SJCRH30 (cell line): ENCODE measurements around the gene BLTP2. TPM values are rescaled to one million over a fixed set of nuclear protein-coding genes. Genes with fewer than 3 reads are reported as not detected.
"Not testable (repeated sequence)": the region's sequence is repeated elsewhere in the genome, so short reads cannot be mapped to it uniquely, and the experiment has no call there.

ENCODE experiments used
- DNase-seq, 2 experiments: peaks; one replicate each; pipeline ENCODE4 v3.0.0-alpha.2; 2015 to 2020
- H3K27ac ChIP-seq: fragments of 250-450 bp; sonication (Bioruptor Pico); 2 replicates; pipeline ENCODE4 v1.5.1; 2020; ENCODE audit warnings: mild to moderate bottlenecking, moderate library complexity
- H3K27me3 ChIP-seq: fragments of 250-450 bp; sonication (Bioruptor Pico); 2 replicates; pipeline ENCODE4 v1.5.1; 2020; ENCODE audit warnings: mild to moderate bottlenecking, moderate library complexity
- H3K36me3 ChIP-seq: fragments of 250-450 bp; sonication (Bioruptor Pico); 2 replicates; pipeline ENCODE4 v1.5.1; 2020; ENCODE audit warnings: mild to moderate bottlenecking, moderate library complexity
- H3K4me1 ChIP-seq: fragments of 250-450 bp; sonication (Bioruptor Pico); 2 replicates; pipeline ENCODE4 v1.5.1; 2020; ENCODE audit warnings: mild to moderate bottlenecking, moderate library complexity
- H3K4me3 ChIP-seq: fragments of 250-450 bp; sonication (Bioruptor Pico); 2 replicates; pipeline ENCODE4 v1.5.1; 2020; ENCODE audit warnings: mild to moderate bottlenecking, moderate library complexity
- H3K9me3 ChIP-seq: fragments of 250-450 bp; sonication (Bioruptor Pico); replicated peaks from 2 replicates; pipeline ENCODE4 v1.5.1; 2020; ENCODE audit warnings: mild to moderate bottlenecking, moderate library complexity
- total RNA-seq: library from RNA; depleted of rRNA; stranded (reverse); fragments of >200 nt; shearing (Covaris generic); gene quantifications from 2 replicates; pipeline ENCODE4 v1.2.3, GENCODE V29; 2014

The BLTP2 gene
- total RNA-seq, 1 experiment from 2014 or later = 120 TPM

DNA sequence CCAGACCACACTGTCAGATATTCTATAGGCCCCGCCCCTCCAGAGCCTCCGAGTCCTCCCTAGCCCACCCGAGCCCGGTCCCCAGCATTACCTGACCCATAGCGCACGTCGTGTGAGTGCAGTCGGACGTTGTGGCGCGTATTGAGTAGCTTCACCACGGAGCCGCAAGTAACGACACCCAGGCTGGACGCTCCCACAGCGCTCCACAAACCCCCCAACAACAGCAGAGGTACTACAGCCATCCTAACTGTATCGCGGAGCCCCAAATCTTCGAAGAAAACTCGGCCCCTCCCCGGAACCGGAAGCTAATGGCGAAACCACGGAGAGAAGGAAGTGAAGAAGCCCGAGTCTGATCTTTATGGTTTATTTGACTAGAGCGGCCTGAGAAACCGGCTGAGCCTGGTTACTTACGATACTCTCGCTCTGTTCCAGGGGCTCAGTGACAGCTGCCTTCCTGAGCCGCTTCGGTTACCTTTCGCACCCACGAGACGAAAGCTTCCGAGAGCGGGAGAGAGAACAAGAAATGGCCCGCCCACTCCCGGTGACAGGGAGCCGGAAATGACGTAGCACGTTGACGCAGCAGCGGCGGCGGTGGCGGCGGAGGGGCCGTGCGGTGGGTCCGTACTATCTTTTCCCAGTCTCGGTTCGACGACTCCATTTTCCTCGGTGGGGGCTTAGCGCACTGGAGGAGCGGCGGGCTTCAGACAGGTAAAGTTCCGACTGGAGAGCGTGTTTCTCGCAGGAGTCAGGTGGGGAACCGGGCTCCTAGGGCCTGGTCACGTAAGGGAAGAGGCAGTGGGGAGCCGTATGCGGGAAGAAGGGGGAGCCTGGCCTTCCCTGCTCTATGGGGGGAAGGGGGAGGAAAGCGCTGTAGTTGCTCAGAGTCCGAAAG lies 16.9 kb upstream of the BLTP2 start, which contains the start of the genes SDF2 and SUPT6H:
TSS of gene SDF2 (minus strand) at position 272 of the 892 bp plus-strand sequence. CDS start at position 242, 30 bp downstream.
TSS of gene SUPT6H (plus strand) at position 571 of the 892 bp plus-strand sequence. CDS start 11,197 bp downstream, outside the sequence.
- Histone ChIP-seq H3K36me3 (peaks cover 37% of the 10 kb centered on the region), H3K4me1 (peaks cover 7% of the 10 kb centered on the region), H3K9me3 (0 out of 2 replicates have a peak, but pooled peaks cover 4% of the 10 kb centered on the region), H3K27ac (peak within 1 kb of the TSS; percentile 76), H3K27me3 (no peaks in the 10 kb centered on the region), H3K4me3 (peak within 1 kb of the TSS; percentile 89)
- DNase-seq = peak; percentile 92 to 95

DNA sequence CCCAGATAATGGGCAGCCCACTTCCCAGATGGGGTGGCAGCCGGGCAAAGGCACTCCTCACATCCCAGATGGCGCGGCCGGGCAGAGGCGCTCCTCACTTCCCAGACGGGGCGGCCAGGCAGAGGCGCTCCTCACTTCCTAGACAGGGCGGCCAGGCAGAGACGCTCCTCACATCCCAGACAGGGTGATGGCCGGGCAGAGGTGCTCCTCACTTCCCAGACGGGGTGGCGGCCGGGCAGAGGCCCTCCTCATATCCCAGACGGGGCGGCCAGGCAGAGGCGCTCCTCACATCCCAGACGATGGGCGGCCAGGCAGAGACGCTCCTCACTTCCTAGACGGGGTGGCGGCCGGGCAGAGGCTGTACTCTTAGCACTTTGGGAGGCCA lies 14.5 kb upstream of the BLTP2 start:
- not testable (repeated sequence) for H3K27ac ChIP-seq, H3K9me3 ChIP-seq, H3K27me3 ChIP-seq, H3K4me3 ChIP-seq, H3K4me1 ChIP-seq, DNase-seq
- peaks cover 26% of the 10 kb centered on the region for H3K36me3 ChIP-seq

DNA sequence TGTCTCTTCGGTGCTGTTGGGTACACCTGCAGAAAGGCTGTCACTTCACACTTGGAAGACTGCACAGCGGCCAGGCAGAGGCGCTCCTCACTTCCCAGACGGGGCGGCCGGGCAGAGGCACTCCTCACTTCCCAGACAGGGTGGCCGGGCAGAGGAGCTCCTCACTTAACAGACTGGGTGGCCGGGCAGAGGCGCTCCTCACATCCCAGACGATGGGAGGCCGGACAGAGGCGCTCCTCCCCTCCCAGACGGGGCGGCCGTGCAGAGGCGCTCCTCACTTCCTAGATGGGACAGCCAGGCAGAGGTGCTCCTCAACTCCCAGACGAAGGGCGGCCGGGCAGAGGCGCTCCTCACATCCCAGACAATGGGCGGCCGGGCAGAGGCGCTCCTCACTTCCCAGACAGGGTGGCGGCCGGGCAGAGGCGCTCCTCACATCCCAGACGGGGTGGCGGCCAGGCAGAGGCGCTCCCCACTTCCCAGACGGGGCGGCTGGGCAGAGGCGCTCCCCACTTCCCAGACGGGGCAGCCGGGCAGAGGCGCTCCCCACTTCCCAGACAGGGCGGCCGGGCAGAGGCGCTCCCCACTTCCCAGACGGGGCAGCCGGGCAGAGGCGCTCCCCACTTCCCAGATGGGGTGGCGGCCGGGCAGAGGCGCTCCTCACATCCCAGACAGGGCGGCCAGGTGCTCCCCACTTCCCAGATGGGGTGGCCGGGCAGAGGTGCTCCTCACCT lies 14.0 kb upstream of the BLTP2 start:
- DNase-seq, H3K4me3 ChIP-seq, H3K4me1 ChIP-seq, H3K27ac ChIP-seq, H3K27me3 ChIP-seq, H3K9me3 ChIP-seq: not testable (repeated sequence)
- H3K36me3 ChIP-seq = peaks cover 23% of the 10 kb centered on the region

DNA sequence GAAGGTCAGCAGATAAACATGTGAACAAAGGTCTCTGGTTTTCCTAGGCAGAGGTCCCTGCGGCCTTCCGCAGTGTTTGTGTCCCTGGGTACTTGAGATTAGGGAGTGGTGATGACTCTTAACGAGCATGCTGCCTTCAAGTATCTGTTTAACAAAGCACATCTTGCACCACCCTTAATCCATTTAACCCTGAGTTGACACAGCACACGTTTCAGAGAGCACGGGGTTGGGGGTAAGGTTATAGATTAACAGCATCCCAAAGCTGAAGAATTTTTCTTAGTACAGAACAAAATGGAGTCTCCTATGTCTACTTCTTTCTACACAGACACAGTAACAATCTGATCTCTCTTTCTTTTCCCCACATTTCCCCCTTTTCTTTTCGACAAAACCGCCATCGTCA lies 13.4 kb upstream of the BLTP2 start:
- DNase-seq, H3K27ac ChIP-seq, H3K4me1 ChIP-seq, H3K27me3 ChIP-seq, H3K4me3 ChIP-seq, H3K9me3 ChIP-seq: not testable (repeated sequence)
- H3K36me3 ChIP-seq = peaks cover 27% of the 10 kb centered on the region

DNA sequence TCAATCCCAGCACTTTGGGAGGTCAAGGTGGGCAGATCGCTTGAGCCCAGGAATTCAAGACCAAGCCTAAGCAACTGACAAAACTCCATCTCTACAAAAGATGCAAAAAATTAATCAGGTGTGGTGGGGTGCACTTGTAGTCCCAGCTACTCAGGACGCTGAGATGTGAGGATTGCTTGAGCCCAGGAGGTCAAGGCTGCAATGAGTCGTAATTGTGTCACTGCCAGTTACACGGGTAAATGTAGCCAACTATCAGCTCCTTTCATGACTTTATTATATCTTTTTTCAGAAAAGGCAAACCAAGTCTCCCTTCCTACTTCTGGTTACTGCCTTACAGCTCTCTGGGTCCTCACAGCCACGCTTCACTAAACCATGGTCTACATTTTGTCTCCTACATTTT lies 12.8 kb upstream of the BLTP2 start:
- no peaks in the 10 kb centered on the region for H3K27me3 ChIP-seq
- H3K4me3 ChIP-seq = no peak overlapping the region
- no peak for DNase-seq
- peaks cover 30% of the 10 kb centered on the region for H3K36me3 ChIP-seq
- H3K9me3 ChIP-seq = 0 out of 2 replicates have a peak, but pooled peaks cover 4% of the 10 kb centered on the region
- H3K4me1 ChIP-seq = peaks cover under 1% of the 10 kb centered on the region; the same call in 1 of the 2 replicates
- H3K27ac ChIP-seq = no peak overlapping the region

DNA sequence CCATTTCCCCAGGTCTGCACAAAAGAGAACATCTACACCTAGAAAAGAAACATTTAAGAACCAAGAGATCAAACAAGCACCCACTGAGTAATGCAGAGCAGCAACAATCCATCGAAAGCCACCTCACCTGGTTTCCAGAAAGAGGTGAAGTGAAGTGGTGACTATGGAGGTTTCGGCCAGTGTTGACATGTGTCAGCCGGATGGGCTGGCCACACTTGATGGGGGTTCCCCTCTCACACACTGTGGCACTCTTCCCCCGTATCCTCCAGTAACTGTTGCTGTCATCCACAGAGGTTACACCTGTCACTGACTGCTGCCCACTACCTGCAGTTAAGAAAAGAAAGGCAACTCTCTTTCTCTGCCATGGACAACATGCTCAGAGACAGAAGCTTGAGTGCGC lies 10.2 kb upstream of the BLTP2 start:
- no peaks in the 10 kb centered on the region for H3K27me3 ChIP-seq
- peaks cover 32% of the 10 kb centered on the region for H3K36me3 ChIP-seq

DNA sequence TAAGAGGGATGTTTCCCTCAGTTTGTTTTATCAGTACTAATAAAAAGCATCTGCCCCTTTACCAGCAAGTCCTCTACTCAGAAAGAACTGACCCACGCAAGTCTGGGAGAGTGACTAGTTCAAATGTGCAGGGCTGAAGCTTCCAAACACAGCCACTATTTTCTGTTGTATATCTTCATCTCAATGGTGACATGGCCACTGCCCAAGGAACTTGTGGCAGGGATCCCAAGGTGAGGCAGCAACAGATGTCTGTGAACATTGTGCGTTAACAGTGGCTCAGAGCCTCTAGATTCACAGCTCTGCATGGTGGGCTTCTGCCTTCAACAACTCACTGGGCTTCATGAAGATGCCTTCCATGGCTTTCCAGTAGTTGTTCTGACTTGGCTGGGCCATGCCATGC lies 3.7 kb upstream of the BLTP2 start:
- Histone ChIP-seq H3K9me3 (no peaks in the 10 kb centered on the region), H3K27me3 (no peaks in the 10 kb centered on the region), H3K27ac (no peak overlapping the region), H3K4me1 (peaks cover 5% of the 10 kb centered on the region), H3K4me3 (no peak overlapping the region), H3K36me3 (peaks cover 22% of the 10 kb centered on the region)
- DNase-seq = no peak

More for the DNA sequence above, 10.2 kb upstream of the BLTP2 start:
- no peaks in the 10 kb centered on the region for H3K9me3 ChIP-seq
- no peak overlapping the region for H3K4me3 ChIP-seq
- H3K4me1 ChIP-seq = no peaks in the 10 kb centered on the region
- H3K27ac ChIP-seq = no peak overlapping the region
- DNase-seq = no peak

DNA sequence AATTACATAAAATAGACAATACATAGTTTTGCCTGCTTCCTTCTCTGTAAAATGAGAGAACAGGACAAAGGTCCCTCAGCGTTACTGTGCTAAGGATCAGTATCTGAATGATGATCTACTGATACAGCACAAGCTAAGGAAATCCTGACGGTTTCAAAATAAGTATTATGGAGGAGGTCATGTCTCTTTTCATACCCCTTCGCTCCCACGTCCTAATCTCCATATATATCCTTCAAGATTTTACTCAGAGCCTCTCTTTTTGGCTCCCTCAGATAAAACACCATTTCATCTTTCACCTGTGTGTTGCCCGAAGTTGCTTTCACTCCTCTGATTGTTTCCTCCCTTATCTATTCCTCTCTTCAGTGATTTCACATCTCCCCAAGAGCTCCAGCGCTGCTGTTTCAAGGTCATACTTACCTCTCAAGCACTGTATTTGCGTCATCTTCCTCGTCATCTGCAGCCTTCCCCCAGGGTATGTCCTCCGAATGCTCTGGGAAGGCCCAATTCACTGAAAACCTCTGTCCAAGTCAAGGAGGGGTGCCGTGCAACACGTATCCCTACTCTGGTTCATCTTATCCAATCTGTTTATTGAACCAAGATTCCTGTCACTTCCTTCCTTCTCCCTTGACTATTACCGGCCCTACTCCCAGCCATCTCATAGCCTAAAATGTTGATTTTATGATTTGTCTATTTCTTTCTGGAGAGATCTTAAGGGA lies 1.2 kb upstream of the BLTP2 start:
- DNase-seq = no peak
- no peak overlapping the region for H3K4me3 ChIP-seq
- H3K27ac ChIP-seq = no peak overlapping the region
- no peaks in the 10 kb centered on the region for H3K27me3 ChIP-seq
- H3K36me3 ChIP-seq = peaks cover 35% of the 10 kb centered on the region
- peaks cover 9% of the 10 kb centered on the region for H3K4me1 ChIP-seq
- H3K9me3 ChIP-seq = no peaks in the 10 kb centered on the region

DNA sequence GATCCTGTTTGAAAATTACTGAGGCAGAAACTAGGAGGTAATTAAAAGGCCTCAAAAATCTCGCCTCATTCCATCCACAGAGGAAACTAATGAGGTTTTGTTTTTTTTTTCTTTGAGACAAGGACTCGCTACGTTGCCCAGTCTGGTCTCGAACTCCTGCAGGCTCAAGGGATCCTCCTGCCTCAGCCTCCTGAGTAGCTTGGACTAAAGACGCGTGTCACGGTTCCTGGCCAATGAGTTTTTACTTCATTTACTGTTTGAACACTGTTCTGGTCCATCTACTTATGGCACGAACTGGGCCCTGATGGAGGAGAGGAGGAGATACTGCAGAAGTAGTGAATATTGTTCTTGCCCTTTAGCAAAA lies 600 bp upstream of the BLTP2 start:
- Histone ChIP-seq H3K27ac (peak overlapping the region; percentile 40; the same call in 1 of the 2 replicates), H3K36me3 (peaks cover 42% of the 10 kb centered on the region)
- no peak for DNase-seq

DNA sequence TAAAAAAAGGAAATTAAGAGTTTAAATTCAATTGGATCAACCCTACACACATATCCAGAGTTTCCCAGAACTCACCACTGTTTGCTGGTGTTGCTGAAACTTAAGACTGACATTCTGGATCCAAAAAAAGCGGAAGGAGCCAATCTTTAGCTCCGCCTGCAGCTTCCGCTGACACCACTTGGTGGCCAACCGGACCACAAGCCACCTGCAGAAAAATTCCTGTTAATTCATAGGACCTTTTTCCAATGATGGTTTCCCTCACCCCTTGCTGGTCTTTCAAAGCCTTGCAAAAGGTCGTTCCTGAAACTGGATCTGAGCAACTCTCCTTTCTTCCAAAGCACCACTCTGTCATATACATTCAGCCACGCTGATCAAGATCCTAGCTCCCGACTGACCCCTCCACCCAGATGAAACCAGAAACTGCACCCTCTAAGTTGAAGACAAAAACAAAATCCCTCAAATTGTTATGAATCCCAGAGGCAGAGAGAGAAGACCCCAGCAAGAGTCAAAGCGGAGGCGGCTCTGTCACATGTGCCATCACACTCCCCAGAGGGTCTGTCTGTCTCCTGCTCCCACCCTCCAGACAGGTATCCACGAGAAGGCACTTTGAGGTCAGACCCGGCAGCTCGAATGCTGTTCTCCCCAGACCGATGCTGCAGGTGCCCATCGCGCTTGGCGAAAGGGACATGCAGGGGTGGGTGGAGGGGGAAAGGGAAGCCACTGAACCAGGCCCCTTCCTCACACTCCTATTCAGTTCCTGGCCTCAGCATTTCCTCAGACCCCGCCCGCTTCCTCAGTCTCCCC lies 773 bp downstream of the BLTP2 start:
- DNase-seq = peak; percentile 44 to 58
- Histone ChIP-seq H3K4me1 (peaks cover 9% of the 10 kb centered on the region), H3K27ac (no peak overlapping the region; the same call in 1 of the 2 replicates), H3K4me3 (peak overlapping the region; percentile 73), H3K27me3 (no peaks in the 10 kb centered on the region), H3K9me3 (no peaks in the 10 kb centered on the region), H3K36me3 (peaks cover 54% of the 10 kb centered on the region)

More for the DNA sequence above, 600 bp upstream of the BLTP2 start:
- H3K4me3 ChIP-seq = peak overlapping the region; percentile 73
- peaks cover 9% of the 10 kb centered on the region for H3K4me1 ChIP-seq
- no peaks in the 10 kb centered on the region for H3K9me3 ChIP-seq
- no peaks in the 10 kb centered on the region for H3K27me3 ChIP-seq

DNA sequence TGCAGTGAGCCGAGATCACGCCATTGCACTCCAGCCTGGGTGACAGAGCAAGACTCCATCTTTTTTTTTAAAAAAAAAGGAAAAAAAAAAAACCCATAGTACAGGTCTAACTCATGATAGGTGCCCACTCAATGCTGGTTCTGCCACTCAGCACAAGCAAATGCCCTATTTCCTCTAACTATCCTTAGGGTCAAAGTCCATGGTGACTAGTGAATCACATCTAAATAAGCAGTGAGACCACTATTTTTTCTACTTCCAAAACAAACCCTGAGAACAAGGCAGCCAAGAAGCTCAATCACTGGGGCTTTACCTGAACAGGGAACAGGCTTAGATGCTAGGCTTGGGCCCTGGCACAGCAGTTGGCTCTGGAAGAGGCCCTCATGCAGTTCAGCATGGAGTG lies 3.4 kb downstream of the BLTP2 start:
- no peaks in the 10 kb centered on the region for H3K9me3 ChIP-seq
- no peak overlapping the region for H3K4me3 ChIP-seq
- peaks cover 7% of the 10 kb centered on the region for H3K4me1 ChIP-seq
- no peaks in the 10 kb centered on the region for H3K27me3 ChIP-seq
- peaks cover 68% of the 10 kb centered on the region for H3K36me3 ChIP-seq
- H3K27ac ChIP-seq = no peak overlapping the region
- DNase-seq = no peak

DNA sequence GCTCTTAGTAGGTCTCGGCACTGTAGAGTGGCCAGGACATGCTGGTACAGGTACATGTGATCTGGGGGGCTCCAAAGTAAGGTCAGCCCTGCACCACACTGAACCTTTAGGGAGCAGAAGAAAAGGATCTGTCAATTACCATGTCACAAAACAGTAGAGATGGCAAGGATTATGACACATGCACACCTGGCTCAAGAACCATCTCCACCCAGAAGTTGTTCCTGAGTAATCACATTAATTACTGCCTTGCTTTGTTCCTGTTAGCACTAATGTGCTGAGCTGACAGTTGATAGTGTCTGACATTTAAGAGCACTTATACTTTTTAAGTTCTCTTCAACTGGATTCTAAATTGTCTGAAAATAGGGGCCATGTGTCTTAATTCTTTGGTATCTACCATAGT lies 9.5 kb downstream of the BLTP2 start:
- Histone ChIP-seq H3K27me3 (no peaks in the 10 kb centered on the region), H3K4me3 (no peak overlapping the region), H3K36me3 (peaks cover 96% of the 10 kb centered on the region), H3K27ac (no peak overlapping the region), H3K4me1 (0 out of 2 replicates have a peak, but pooled peaks cover 2% of the 10 kb centered on the region), H3K9me3 (no peaks in the 10 kb centered on the region)
- DNase-seq = no peak

DNA sequence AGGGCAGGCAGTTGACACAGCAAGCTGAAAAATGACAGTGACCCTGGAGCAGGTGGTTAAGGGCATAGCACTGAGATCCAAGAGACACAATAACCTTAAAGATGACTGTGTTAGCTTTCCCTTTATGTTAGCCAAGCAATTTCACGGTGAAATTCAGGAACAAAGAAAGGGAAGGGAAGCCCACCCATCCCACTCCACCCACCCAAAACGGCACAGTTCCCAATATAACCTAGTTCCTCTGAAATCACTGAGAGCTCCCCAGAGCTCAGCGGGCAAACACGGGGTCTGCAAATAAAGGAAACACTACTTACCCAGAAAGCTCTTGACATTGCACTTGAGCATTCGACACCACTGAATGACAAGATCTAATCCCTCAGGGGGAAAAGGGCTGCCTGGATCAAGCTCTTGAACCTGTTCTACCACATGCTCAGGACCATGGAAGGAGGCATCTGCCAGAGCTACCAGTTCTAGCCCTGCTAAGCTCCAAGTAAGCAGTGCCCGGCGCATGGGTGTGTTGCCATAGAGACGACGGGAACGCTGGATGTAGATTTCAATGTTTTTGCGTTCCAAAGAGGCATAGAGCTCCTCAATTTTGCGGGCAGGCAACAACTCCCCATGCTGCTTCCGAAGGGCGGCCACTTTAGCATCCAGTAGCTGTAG lies 10.6 kb downstream of the BLTP2 start:
- Histone ChIP-seq H3K4me3 (no peak overlapping the region), H3K27ac (no peak overlapping the region), H3K36me3 (peaks cover 94% of the 10 kb centered on the region), H3K27me3 (no peaks in the 10 kb centered on the region), H3K4me1 (0 out of 2 replicates have a peak, but pooled peaks cover 2% of the 10 kb centered on the region), H3K9me3 (no peaks in the 10 kb centered on the region)
- no peak for DNase-seq
